Ascending aorta (tissue), 2 donors: ENCODE data around the gene FARS2. TPM values are rescaled to one million over a fixed set of nuclear protein-coding genes. Genes with fewer than 3 reads are reported as not detected.

Source experiments
- DNase-seq, 2 donors: peaks; one replicate each; pipeline ENCODE4 v3.0.0-alpha.2; 2019; ENCODE audit warnings: low spot score in 2 of 2
- H3K27ac ChIP-seq, 2 donors: fragments of 200-600 bp; sonication (generic); one replicate each; pipeline ENCODE4 v1.5.1; 2016 to 2017; ENCODE audit warnings: mild to moderate bottlenecking in 1 of 2
- H3K27me3 ChIP-seq: fragments of 200-600 bp; sonication (generic); one replicate; pipeline ENCODE4 v1.5.1; 2017
- H3K36me3 ChIP-seq, 2 donors: fragments of 200-600 bp; sonication (generic); one replicate each; pipeline ENCODE4 v1.5.1; 2016
- H3K4me1 ChIP-seq, 2 donors: fragments of 200-600 bp; sonication (generic); one replicate each; pipeline ENCODE4 v1.5.1; 2016 to 2017; ENCODE audit warnings: mild to moderate bottlenecking in 1 of 2
- H3K4me3 ChIP-seq, 2 donors: fragments of 200-600 bp; sonication (generic); one replicate each; pipeline ENCODE4 v1.5.1; 2016 to 2017; ENCODE audit warnings: mild to moderate bottlenecking in 1 of 2
- H3K9me3 ChIP-seq, 2 donors: fragments of 200-600 bp; sonication (generic); one replicate each; pipeline ENCODE4 v1.5.1; 2016
- CTCF ChIP-seq, 3 experiments: fragments of 200-600 bp in 2 of 3; fragments of 450-650 bp in 1 of 3; sonication (generic) in 2 of 3; IDR thresholded peaks; one replicate each; pipeline ENCODE4 v1.5.1; 2016 to 2019; ENCODE audit warnings: antibody characterized with exemption in 3 of 3, mild to moderate bottlenecking in 1 of 3, moderate library complexity in 1 of 3
- intact Hi-C: fragments of 100-400 bp; cut with DNase I; formaldehyde crosslinking; loops from one replicate; pipeline ENCODE4 v1.15.1; 2023
- total RNA-seq: library from RNA; depleted of rRNA; stranded (reverse); fragments of >200 nt; gene quantifications from one replicate; pipeline ENCODE4 v1.1.0, GENCODE V29; 2016

FARS2 gene
- total RNA-seq, 1 donor from 2014 or later = 17.6 TPM

- Histone ChIP-seq H3K36me3 (no peaks in the 10 kb centered on the region), H3K27me3 (no peaks in the 10 kb centered on the region), H3K4me1 (no peaks in the 10 kb centered on the region), H3K4me3 (no peak overlapping the region), H3K27ac (no peak overlapping the region), H3K9me3 (no peaks in the 10 kb centered on the region)
- DNase-seq = no peak
- TF ChIP-seq CTCF (IDR thresholded peaks at IDR 0.05) = no peak
- intact Hi-C loops = loop anchor here (2.0 kb wide), 1 partner anchor 23 kb away; no protein-coding TSS in a partner anchor
Observed at GRCh38 chr6:5341845-5342244, 80.5 kb downstream of the FARS2 start.

DNA sequence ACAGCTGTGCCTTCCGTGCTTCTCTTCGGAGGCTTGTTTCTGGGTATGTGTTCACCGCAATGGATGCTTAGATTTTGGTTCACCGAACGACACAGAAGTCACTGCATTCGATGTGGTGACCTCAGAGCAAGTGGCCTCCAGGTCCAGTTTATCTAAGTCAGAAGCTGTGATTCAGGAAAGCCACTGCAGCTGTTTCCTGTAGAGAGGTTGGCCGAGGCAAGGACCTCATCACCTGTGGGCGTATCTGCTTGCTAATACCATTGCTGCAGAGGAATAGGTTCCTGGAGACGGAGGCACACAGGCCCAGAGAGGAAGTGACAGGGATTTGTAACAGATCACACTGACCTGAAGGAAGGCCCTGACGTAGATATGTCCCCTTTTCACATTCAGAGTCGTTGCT, 82.7 kb downstream of the FARS2 start:
- H3K9me3 ChIP-seq = no peaks in the 10 kb centered on the region
- no peak overlapping the region for H3K4me3 ChIP-seq

DNA sequence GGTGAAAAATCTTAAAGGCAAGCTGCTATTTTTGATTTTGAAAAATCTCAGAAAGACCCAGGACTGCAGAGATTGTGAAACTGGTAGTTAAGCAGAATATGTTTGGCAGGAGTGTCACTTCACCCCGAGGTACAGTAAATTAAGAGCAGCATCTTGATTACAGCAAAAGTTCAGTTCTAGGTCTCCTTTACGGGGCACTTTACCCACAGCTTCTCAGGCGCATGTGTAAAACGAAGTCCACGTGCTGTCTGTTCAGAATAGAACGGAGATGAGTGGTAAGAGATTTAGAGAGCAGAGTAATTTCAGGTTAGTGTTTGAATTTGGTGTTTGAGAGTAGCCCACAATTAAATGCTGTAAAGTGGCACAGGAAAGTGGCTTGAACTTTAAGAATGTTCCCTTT, 84.0 kb downstream of the FARS2 start:
- Histone ChIP-seq H3K9me3 (no peaks in the 10 kb centered on the region), H3K4me3 (no peak overlapping the region), H3K4me1 (no peaks in the 10 kb centered on the region), H3K27ac (no peak overlapping the region), H3K36me3 (no peaks in the 10 kb centered on the region), H3K27me3 (no peaks in the 10 kb centered on the region)
- no peak for DNase-seq
- intact Hi-C loops = no loop called here
- TF ChIP-seq CTCF (IDR thresholded peaks at IDR 0.05) = no peak

More for the DNA sequence above, 82.7 kb downstream of the FARS2 start:
- no peak for TF ChIP-seq CTCF (IDR thresholded peaks at IDR 0.05)
- Histone ChIP-seq H3K36me3 (no peaks in the 10 kb centered on the region), H3K27me3 (no peaks in the 10 kb centered on the region), H3K4me1 (no peaks in the 10 kb centered on the region), H3K27ac (no peak overlapping the region)
- DNase-seq = no peak
- intact Hi-C loops = no loop called here

DNA sequence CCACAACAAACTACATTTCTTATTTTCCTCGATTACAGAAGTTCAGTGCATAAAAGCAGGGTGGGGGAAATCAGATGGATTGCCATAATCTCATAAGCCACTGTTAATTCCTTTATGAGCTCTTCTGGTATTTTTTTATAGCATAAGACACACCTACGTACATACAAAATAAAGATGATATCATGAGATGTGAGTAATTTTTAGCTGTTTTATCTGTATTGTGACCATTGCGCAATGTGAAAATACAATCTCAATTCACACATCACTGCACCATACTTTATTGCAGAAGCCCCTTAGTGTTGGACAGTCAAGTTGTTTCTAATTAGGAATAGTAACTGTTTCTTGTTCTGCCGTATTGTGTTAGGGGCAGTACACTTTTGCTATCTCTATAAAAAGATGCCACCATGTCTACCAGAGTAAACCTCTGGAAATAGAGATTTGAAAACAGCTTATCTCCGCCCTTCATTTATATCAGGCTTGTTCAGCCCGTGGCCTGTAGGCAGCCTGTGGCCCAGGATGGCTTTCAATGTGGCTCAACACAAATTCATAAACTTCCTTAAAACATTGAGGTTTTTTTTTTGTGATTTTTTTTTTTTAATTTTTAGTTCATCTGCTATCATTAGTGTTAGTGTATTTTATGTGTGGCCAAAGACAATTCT, 90.4 kb downstream of the FARS2 start:
- H3K27me3 ChIP-seq = no peaks in the 10 kb centered on the region
- intact Hi-C loops = no loop called here
- H3K4me3 ChIP-seq = no peak overlapping the region
- DNase-seq = no peak
- no peak overlapping the region for H3K27ac ChIP-seq
- TF ChIP-seq CTCF (IDR thresholded peaks at IDR 0.05) = no peak
- no peaks in the 10 kb centered on the region for H3K9me3 ChIP-seq
- H3K4me1 ChIP-seq = no peaks in the 10 kb centered on the region
- H3K36me3 ChIP-seq = no peaks in the 10 kb centered on the region

DNA sequence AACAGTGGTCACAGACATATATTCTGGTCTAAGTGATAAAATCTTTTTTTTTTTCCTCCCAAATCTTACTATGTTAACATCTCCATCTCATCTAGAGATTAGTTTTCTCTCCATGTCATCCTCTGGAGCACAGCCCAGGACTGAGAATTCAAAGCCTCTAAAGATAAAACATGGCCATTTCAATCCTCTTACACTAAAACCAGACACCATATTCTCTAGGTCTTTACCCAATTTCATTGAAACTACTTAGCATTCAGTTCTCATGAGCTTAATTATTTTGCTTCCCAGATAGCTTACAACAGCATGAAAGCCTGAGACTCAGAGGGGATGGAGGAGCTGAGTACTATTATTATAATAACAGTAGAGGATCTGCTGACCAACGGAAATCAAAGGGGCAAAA, 92.7 kb downstream of the FARS2 start:
- intact Hi-C loops = no loop called here
- no peak for DNase-seq
- Histone ChIP-seq H3K4me3 (no peak overlapping the region), H3K36me3 (no peaks in the 10 kb centered on the region), H3K4me1 (no peaks in the 10 kb centered on the region), H3K27ac (no peak overlapping the region), H3K9me3 (no peaks in the 10 kb centered on the region), H3K27me3 (no peaks in the 10 kb centered on the region)
- no peak for TF ChIP-seq CTCF (IDR thresholded peaks at IDR 0.05)

DNA sequence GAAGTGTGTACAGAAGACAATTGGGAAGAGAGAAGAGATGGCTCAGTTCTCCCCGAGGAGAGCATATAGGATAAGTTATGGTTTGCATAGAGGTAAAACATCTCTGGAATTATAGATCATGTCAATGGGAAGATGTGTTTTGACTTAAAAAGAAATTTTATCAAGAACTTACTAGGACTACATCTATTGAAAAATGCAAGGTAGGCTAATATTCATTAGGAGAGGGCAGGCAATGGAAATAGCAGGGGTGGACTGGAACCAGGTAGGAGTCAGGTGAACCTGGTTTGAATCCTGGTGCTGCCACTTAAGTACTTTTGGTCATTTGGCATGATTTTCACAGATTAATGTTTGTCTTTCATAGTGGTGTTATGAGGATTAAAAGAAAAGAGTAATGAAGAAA, 96.2 kb downstream of the FARS2 start:
- no peaks in the 10 kb centered on the region for H3K9me3 ChIP-seq
- H3K27me3 ChIP-seq = no peaks in the 10 kb centered on the region
- no peaks in the 10 kb centered on the region for H3K36me3 ChIP-seq
- TF ChIP-seq CTCF (IDR thresholded peaks at IDR 0.05) = no peak
- DNase-seq = no peak
- no peaks in the 10 kb centered on the region for H3K4me1 ChIP-seq
- no peak overlapping the region for H3K27ac ChIP-seq
- intact Hi-C loops = no loop called here
- H3K4me3 ChIP-seq = no peak overlapping the region
